CD14-positive monocyte (primary cell): Measurements from ENCODE around the gene BNC2. TPM values are rescaled to one million over a fixed set of nuclear protein-coding genes. Genes with fewer than 3 reads are reported as not detected.

ENCODE experiments used
- DNase-seq, 3 donors: peaks; one replicate each; pipeline ENCODE4 v3.0.0-alpha.2; 2011 to 2022
- H2AFZ ChIP-seq: 2 replicates; pipeline ENCODE4 v1.6.0; 2012; ENCODE audit warnings: mild to moderate bottlenecking, low read depth, low read length, inconsistent platforms; ENCODE audit not compliant: insufficient read depth, poor library complexity, severe bottlenecking
- H3K27ac ChIP-seq, 2 donors: 1 replicate in 1 of 2; 2 replicates in 1 of 2; pipeline ENCODE4 v1.5.1; 2012 to 2013; ENCODE audit warnings: low read length in 2 of 2, control low read depth in 1 of 2, inconsistent platforms in 1 of 2, low read depth in 1 of 2, mild to moderate bottlenecking in 1 of 2
- H3K27me3 ChIP-seq, 2 donors: one replicate each; pipeline versions ENCODE4 v1.6.0 to v1.6.1; 2011 to 2013; ENCODE audit warnings: low read length in 2 of 2; ENCODE audit not compliant: control insufficient read depth in 2 of 2, insufficient read depth in 2 of 2
- H3K36me3 ChIP-seq, 2 donors: replicated peaks in 1 of 2; 1 replicate in 1 of 2; 2 replicates in 1 of 2; pipeline versions ENCODE4 v1.5.1 to v1.6.1; 2012 to 2013; ENCODE audit warnings: low read length in 2 of 2, control low read depth in 1 of 2, inconsistent platforms in 1 of 2, mild to moderate bottlenecking in 1 of 2; ENCODE audit not compliant: insufficient read depth in 2 of 2, control insufficient read depth in 1 of 2
- H3K4me1 ChIP-seq, 2 donors: 1 replicate in 1 of 2; 2 replicates in 1 of 2; pipeline versions ENCODE4 v1.5.1 to v1.6.1; 2012 to 2013; ENCODE audit warnings: low read length in 2 of 2, control low read depth in 1 of 2, inconsistent platforms in 1 of 2, mild to moderate bottlenecking in 1 of 2, moderate library complexity in 1 of 2; ENCODE audit not compliant: insufficient read depth in 2 of 2, control insufficient read depth in 1 of 2
- H3K4me2 ChIP-seq: replicated peaks from 2 replicates; pipeline ENCODE3; 2012; ENCODE audit warnings: low read length, moderate library complexity, mild to moderate bottlenecking; ENCODE audit not compliant: poor library complexity, severe bottlenecking; ENCODE audit errors: extremely low read depth
- H3K4me3 ChIP-seq, 3 experiments: fragments of 200-600 bp in 1 of 3; sonication (generic) in 1 of 3; replicated peaks in 1 of 3; 1 replicate in 2 of 3; 2 replicates in 1 of 3; pipeline ENCODE4 v1.5.1; 2011 to 2013; ENCODE audit warnings: low read length in 3 of 3, mild to moderate bottlenecking in 3 of 3, control low read depth in 2 of 3, low read depth in 2 of 3, inconsistent platforms in 1 of 3, moderate library complexity in 1 of 3
- H3K79me2 ChIP-seq: 2 replicates; pipeline ENCODE4 v1.6.0; 2012; ENCODE audit warnings: mild to moderate bottlenecking, control low read depth, inconsistent platforms, low read length, moderate library complexity; ENCODE audit not compliant: insufficient read depth
- H3K9ac ChIP-seq: 2 replicates; pipeline ENCODE4 v1.6.0; 2017; ENCODE audit warnings: low read length, mild to moderate bottlenecking; ENCODE audit not compliant: insufficient read depth, poor library complexity, severe bottlenecking
- H3K9me3 ChIP-seq, 2 donors: replicated peaks in 1 of 2; 1 replicate in 1 of 2; 2 replicates in 1 of 2; pipeline versions ENCODE4 v1.5.1 to v1.6.1; 2012 to 2013; ENCODE audit warnings: low read length in 2 of 2, control low read depth in 1 of 2; ENCODE audit not compliant: control insufficient read depth in 1 of 2, insufficient read depth in 1 of 2
- H4K20me1 ChIP-seq: 2 replicates; pipeline ENCODE4 v1.6.0; 2012; ENCODE audit warnings: mild to moderate bottlenecking, low read length, control low read depth, moderate library complexity; ENCODE audit not compliant: insufficient read depth
- H3K27ac Mint-ChIP-seq, 7 donors: one replicate each; pipeline ENCODE4 v1.8.0; 2020; ENCODE audit warnings: mild to moderate bottlenecking in 7 of 7, mixed read lengths in 7 of 7, moderate library complexity in 6 of 7, inconsistent platforms in 2 of 7
- H3K27me3 Mint-ChIP-seq, 3 donors: one replicate each; pipeline ENCODE4 v1.8.0; 2021 to 2022; ENCODE audit warnings: low read depth in 3 of 3, mild to moderate bottlenecking in 3 of 3, mixed read lengths in 3 of 3, moderate library complexity in 3 of 3, inconsistent platforms in 1 of 3
- H3K36me3 Mint-ChIP-seq, 2 donors: one replicate each; pipeline ENCODE4 v1.8.0; 2020; ENCODE audit warnings: mixed read lengths in 2 of 2, inconsistent platforms in 1 of 2, mild to moderate bottlenecking in 1 of 2
- H3K4me1 Mint-ChIP-seq: one replicate; pipeline ENCODE4 v1.8.0; 2020; ENCODE audit warnings: mild to moderate bottlenecking, mixed read lengths
- H3K4me3 Mint-ChIP-seq, 2 donors: one replicate each; pipeline ENCODE4 v1.8.0; 2020; ENCODE audit warnings: mild to moderate bottlenecking in 2 of 2, mixed read lengths in 2 of 2, moderate library complexity in 1 of 2
- H3K9me3 Mint-ChIP-seq, 7 donors: one replicate each; pipeline ENCODE4 v1.8.0; 2020 to 2022; ENCODE audit warnings: mixed read lengths in 7 of 7, mild to moderate bottlenecking in 6 of 7, moderate library complexity in 6 of 7, inconsistent platforms in 2 of 7
- WGBS: methylation state at CpG from one replicate; pipeline ENCODE4 v1.1.5; 2013; ENCODE audit warnings: missing lambda C conversion rate; ENCODE audit not compliant: insufficient coverage; 5-methylcytosine and 5-hydroxymethylcytosine counted together
- intact Hi-C, 2 donors: fragments of 100-400 bp; cut with micrococcal nuclease; formaldehyde crosslinking; loops; one replicate each; pipeline versions ENCODE4 v1.15.0 to v1.15.1; 2023
- polyA plus RNA-seq, 3 donors: library from polyadenylated mRNA; depleted of rRNA in 1 of 3; unstranded in 2 of 3; stranded (reverse) in 1 of 3; fragments of 300-500 nt in 2 of 3; fragments of >200 nt in 1 of 3; fragmentation: Illumina TruSeq in 2 of 3; gene quantifications; 1 replicate in 2 of 3; 2 replicates in 1 of 3; pipeline ENCODE4 v1.2.3, GENCODE V29; 2012 to 2021
- TF ChIP-seq, protein P1 (sequence below): fragments of 200-600 bp; IDR thresholded peaks from one replicate; pipeline ENCODE4 v1.8.0; 2022; ENCODE audit warnings: antibody characterized with exemption, mild to moderate bottlenecking

The BNC2 gene
- polyA plus RNA-seq, 3 donors: 0.01 TPM; not detected in 2

- WGBS: 90% methylated on average over 2 of the region's 6 CpGs
These were observed 24.1 kb downstream of the BNC2 start for GRCh38 chr9:16846367-16846766.

GRCh38 chr9:16834817-16835216 is 35.7 kb downstream of the BNC2 start:
- H3K36me3 ChIP-seq: no peaks in the 10 kb centered on the region
- no peak overlapping the region for H2AFZ ChIP-seq
- no peaks in the 10 kb centered on the region for H3K4me1 ChIP-seq
- TF ChIP-seq, protein P1, sequence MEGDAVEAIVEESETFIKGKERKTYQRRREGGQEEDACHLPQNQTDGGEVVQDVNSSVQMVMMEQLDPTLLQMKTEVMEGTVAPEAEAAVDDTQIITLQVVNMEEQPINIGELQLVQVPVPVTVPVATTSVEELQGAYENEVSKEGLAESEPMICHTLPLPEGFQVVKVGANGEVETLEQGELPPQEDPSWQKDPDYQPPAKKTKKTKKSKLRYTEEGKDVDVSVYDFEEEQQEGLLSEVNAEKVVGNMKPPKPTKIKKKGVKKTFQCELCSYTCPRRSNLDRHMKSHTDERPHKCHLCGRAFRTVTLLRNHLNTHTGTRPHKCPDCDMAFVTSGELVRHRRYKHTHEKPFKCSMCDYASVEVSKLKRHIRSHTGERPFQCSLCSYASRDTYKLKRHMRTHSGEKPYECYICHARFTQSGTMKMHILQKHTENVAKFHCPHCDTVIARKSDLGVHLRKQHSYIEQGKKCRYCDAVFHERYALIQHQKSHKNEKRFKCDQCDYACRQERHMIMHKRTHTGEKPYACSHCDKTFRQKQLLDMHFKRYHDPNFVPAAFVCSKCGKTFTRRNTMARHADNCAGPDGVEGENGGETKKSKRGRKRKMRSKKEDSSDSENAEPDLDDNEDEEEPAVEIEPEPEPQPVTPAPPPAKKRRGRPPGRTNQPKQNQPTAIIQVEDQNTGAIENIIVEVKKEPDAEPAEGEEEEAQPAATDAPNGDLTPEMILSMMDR: no peak
- no peak overlapping the region for H3K4me3 Mint-ChIP-seq
- H3K9ac ChIP-seq: no peak overlapping the region
- no peaks in the 10 kb centered on the region for H3K79me2 ChIP-seq
- intact Hi-C loops: no loop called here
- H3K27ac Mint-ChIP-seq: no peak overlapping the region
- no peaks in the 10 kb centered on the region for H3K4me1 Mint-ChIP-seq
- H3K27me3 ChIP-seq: peaks cover 4 to 7% of the 10 kb centered on the region in 2 donors
- peaks cover 0 to 3% of the 10 kb centered on the region in 2 donors for H3K9me3 ChIP-seq
- H3K4me2 ChIP-seq: no peak overlapping the region
- no peak overlapping the region for H3K27ac ChIP-seq
- no peak for DNase-seq
- H4K20me1 ChIP-seq: no peaks in the 10 kb centered on the region
- WGBS: no CpG with 5 or more reads among the region's 5 CpGs
- H3K4me3 ChIP-seq: no peak overlapping the region
- peaks cover 0 to 7% (median 0%) of the 10 kb centered on the region in 7 donors for H3K9me3 Mint-ChIP-seq
- peaks cover 1 to 9% (median 2%) of the 10 kb centered on the region in 3 donors for H3K27me3 Mint-ChIP-seq
- no peaks in the 10 kb centered on the region for H3K36me3 Mint-ChIP-seq

More at GRCh38 chr9:16846367-16846766, 24.1 kb downstream of the BNC2 start:
- Mint-ChIP-seq H3K36me3 (no peaks in the 10 kb centered on the region), H3K9me3 (peaks cover 0 to 6% (median 0%) of the 10 kb centered on the region in 7 donors), H3K27ac (no peak overlapping the region), H3K4me1 (no peaks in the 10 kb centered on the region), H3K4me3 (no peak overlapping the region), H3K27me3 (peaks cover 0 to 1% (median 0%) of the 10 kb centered on the region in 3 donors)
- Histone ChIP-seq H3K9me3 (no peaks in the 10 kb centered on the region), H3K36me3 (no peaks in the 10 kb centered on the region), H3K4me1 (no peaks in the 10 kb centered on the region), H3K27ac (no peak overlapping the region), H3K9ac (no peak overlapping the region), H3K4me3 (no peak overlapping the region), H3K79me2 (no peaks in the 10 kb centered on the region), H2AFZ (no peak overlapping the region), H3K27me3 (no peaks in the 10 kb centered on the region), H3K4me2 (no peak overlapping the region), H4K20me1 (no peaks in the 10 kb centered on the region)
- TF ChIP-seq, protein P1: no peak
- intact Hi-C loops: no loop called here
- no peak for DNase-seq
